Amniotic stem cell (primary cell): ENCODE results near the gene OXCT2.

ENCODE experiments used
- DNase-seq: peaks from one replicate; lab custom pipeline; 2025; lab: John Stamatoyannopoulos, UW

Gene OXCT2

GRCh38 chr1:39762550-39763540 is 8.3 kb downstream of the OXCT2 start:
- DNase-seq: no peak

DNA sequence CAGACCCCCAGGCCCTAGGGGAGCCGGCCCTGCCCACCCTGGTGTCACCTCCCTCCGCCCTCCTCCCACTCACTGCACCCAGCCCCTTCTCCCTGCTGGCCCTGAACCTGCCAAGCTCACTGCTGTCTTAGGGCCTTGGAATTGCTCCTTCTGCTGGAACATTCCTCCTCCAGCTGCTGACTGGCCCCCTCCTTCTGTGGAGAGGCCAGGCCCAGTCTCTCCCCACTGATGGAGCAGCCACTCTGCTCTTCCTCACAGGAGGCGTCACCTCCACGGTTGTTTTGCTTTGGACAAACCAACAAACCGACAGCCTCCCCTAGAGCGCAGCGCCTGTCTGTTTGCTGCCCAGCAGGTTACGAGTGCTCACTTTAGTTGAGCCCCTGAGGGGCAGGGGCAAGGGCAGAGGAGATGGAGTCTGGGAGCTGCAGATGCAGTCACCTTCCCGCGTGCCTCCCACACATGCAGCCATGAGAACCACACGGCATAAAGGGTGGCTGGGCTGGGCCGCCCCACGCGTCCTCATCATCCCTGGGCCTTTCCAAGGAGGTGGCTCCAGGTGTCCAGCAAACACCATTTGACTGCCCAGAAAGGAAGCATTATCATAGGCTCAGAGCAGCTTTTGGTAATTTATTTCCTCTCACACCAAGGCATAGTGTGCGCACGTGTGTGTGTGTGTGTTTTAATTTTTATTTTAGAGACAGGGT is 9.4 kb downstream of the OXCT2 start:
- no peak for DNase-seq

DNA sequence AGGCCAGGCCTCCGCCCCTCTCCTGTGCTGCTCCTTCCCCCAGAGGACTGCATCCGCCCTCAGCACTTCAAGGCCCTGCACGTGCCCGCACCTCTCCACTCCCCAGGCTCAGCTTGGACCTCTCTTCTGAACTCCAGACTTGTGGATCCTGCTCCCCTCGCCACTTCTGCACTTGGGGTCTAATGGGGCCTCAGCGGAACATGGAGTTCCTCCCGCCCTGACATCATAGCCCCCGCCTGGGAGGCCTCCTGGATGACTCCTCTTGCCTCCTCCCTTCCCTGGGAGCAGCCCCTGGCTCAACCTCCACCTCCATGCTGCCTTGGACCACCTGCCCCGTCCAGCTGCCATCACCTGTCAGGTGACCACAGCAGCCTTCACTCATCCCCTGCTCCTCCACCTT is 10.1 kb downstream of the OXCT2 start:
- no peak for DNase-seq

- no peak for DNase-seq
Measured at GRCh38 chr1:39760074-39761008, 10.8 kb downstream of the OXCT2 start.

DNA sequence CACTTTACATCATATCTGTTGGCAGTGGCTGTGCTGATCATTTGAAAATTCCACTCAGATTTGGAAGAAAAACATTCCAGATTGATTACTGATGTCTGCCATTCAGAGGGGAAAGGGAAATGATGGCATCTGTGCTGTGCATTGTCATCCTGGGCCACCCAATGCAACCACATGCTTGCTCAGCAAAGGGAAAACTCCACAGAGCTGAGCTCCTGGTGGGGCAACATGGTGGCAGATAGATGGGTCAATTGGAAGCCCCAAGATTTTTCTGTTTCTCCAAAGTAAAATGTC is 11.8 kb downstream of the OXCT2 start:
- DNase-seq: no peak

DNA sequence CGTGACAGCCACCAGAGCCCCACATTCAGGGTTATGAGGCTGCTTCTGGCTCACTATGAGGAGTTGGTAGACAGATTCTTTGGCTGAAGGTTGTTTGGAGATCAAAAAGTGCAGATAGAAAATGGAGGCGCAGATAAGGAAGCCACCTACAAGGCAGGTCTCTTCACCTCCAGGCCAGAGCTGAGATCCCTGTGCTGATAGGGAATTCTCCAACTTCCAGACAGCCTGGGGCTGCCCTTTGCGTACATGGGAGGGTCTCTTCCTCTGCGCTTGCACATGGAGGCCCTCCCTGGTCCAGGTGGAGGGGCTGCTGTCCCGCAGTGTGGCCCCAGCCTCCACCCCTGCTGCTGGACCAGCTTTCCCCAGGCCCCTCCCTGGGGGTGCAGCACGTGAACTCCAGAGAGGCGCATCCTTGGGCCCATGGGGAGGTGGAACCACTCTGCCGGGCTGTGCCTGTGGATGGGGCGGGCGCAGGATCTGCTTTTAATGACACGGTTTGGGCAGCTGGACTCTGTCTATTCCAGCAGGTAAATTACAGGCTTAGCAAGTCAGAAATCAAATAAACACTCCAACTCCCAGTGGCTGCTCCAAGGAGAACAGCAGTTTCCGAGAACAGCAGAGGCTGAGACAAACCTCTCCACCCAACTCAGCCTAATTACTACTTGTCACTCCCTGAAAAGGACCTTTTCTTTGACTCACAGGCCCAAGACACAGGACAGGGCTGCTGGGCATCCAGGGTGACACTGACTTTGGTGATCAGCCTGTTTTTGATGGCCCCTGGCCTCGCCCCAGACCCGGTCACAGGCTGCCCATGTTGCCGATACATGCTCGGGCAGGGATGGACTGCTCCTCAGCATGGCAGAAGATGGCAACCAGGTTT is 12.4 kb downstream of the OXCT2 start:
- DNase-seq: no peak

GRCh38 chr1:39757501-39757900 is 13.6 kb downstream of the OXCT2 start:
- DNase-seq: no peak

DNA sequence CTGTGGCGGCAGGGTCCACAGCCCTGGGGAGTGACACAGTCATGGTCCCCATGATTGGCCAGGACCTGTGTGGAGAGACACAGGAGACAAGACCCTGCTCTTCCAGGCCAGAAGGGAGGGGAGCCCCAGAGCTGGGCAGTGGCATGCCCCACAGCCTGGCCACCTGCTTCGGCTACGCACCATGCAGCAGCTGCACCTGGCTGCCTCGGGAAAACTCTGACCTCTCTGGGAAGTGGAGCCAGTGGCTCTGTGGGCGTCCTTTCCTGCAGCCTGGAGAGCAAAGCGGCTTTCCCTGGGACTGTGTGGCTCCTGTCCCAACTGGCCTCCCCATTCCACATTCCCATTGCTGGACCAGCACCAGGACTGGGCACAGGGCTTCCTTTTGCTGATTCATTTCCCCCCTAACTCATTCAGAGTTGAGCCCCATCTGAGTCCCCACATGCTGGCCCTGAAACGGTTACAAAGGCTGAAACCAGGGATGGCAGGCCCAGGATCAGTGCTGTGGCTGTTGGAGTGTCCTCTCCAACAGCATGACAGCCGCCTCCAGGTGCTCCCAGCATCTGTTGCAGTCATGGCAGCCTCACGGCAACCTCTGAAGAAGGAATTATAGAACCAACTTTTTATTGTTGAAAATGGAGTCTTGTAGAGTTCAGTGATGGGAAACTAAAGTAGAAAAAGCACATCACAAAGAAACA is 15.0 kb downstream of the OXCT2 start:
- no peak for DNase-seq

DNA sequence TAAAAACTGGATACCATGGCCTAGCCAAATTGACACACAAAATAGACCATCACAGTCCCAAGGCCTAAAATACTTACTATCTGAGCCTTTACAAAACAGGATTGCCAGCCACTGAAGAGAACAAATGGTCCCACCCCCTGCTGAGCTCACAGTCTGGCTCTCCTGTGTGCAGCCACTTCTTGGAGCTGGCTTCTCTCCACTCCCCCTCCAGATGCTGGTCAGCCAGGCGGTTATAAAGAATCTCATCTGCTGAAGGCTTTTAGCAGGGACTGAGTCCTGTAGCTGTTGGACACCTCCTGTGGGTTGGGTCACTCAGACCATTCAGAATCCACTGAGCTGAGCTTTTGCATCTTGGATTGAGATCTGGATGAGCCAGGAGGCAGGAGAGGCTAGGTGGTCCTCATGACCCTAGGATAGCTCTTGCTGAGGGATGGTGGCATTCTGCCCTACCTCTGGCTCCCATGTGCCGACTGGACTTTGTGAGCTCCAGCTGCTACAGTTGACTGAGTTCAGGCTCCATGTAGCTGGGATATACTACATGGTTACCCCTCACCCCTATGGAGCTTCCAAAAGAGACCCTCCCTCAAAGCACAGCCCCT is 16.1 kb downstream of the OXCT2 start:
- no peak for DNase-seq

DNA sequence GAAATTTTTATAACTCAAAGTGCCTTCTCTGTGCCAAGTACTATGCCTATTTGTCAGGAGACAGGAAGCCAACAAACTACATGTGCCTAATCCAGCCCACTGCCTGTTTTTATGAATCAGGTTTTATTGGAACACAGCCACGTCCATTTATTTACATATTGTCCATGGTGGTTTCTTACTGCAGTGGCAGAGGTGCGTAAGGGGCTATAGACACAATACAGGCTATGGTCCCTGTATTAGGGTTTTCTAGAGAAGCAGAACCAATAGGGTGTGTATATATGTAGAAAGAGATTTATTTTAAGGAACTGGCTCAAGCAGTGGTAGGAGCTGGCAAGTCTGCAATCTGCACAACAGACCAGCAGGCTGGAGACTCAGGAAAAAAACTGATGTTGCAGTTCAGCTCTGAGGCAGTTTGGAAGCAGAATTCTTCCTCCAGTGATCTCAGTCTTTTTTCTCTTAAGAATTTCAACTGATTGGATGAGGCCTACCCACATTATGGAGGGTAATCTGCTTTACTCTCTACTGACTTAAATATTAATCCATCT is 17.1 kb downstream of the OXCT2 start:
- DNase-seq: no peak

- DNase-seq: no peak
Measured at GRCh38 chr1:39753132-39754025, 17.8 kb downstream of the OXCT2 start.

DNA sequence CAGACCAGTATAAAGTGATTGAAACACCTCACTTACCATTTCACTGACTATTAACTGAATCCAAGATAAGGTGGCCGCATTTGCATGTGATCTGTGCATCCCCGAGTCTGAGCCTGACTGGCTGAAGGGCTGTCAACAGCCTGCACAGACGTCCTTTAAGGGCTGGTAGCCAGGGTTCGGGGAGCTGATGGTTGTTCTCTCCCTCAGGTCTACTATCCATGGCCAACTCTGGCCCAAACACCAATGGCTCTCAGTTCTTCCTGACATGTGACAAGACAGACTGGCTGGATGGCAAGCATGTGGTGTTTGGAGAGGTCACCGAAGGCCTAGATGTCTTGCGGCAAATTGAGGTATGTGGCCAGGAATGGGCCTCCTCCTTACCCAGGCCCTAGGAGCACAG is 18.4 kb downstream of the OXCT2 start:
- DNase-seq: no peak

DNA sequence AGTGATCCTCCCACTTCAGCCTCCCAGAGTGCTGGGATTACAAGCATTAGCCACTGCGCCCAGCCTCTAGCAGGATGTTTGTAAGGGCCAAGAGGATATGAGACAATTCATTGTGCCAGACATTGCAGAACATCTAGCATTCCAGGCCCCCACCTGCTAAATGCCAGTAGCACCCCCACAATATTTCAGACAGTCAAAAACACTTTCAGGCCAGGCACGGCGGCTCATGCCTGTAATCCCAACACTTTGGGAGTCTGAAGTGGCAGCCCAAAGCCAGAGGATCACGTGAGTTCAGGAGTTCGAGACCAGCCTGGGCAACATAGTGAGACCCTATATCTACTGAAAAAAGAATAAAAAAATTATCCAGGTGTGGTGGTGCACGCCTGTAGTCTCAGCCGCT is 19.6 kb downstream of the OXCT2 start:
- DNase-seq: no peak

DNA sequence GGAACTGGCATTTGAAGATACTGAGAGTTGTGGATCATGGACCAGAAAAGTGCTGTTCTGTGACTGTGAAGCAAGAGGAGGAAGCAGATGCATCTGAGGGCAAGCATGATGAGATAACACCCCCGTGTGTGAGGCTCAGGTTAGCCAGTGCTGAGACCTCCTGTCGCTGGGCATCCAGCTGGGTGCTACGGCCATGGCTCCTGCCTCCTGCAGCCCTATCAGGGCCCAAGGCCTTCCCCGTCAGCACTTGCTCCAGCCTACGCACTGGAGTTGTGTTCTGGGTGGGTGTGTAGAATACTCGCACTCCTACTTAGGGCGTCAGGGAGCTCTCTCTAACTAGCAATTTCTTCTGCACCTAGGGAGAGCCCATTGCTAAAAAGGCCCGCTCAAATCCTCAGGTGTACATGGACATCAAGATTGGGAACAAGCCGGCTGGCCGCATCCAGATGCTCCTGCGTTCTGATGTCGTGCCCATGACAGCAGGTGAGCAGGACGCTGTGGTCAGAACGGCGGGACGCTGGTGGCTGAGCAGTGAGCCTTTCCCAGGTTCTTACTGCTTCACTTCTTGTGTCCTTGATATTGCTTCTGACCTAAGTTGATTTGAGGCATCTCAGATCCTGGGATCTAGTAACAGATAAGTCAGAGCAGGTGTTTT is 26.0 kb downstream of the OXCT2 start:
- DNase-seq: no peak

DNA sequence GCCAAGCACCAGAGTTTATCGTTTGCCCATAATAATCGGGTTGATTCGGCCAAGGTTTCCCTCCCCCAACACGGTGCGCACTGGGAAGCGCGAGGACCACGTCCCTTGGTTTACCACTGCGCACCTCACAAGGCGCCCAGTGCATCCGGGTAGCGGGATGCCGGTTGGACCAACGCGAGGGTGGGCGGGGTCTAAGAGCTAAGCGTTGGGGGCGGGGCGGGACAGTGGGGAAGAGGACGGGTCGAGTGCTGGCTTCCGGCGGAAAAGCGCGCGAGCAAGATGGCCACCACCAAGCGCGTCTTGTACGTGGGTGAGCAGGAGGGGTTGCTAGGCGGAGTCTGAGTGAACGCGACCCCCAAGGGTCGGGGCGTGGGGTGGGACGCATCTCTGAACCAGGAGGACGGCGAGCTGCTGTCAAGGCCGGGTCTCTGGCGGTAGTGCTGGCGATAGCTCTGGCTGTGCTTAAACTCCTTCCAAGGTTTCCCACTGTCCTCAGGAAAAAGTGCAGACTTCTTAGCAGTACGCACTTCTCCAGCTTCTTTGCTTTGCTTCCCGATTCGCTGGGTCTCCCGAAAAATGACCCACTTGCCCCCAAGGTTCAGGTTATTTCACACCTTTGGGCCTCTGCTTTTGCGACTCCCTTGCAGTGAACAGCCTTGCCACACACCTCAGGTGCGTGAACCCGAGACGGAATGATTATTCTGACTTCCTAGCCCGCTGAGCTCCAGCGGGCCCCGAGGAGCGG is 32.4 kb downstream of the OXCT2 start, which contains the start of gene PPIE:
PPIE (plus strand) TSS at position 261 of the 745 bp plus-strand sequence; CDS start at position 280, 19 bp downstream.
- peak; percentile 77 for DNase-seq

GRCh38 chr1:39737546-39738169 is 33.5 kb downstream of the OXCT2 start:
- no peak for DNase-seq

- DNase-seq: no peak
Measured at GRCh38 chr1:39735731-39736130, 35.4 kb downstream of the OXCT2 start.
